HepG2 (cell line): ENCODE measurements around the gene UAP1L1. TPM values are rescaled to one million over a fixed set of nuclear protein-coding genes. Genes with fewer than 3 reads are reported as not detected.

Experiments
- BCL6 ChIP-seq: IDR thresholded peaks from 2 replicates; pipeline ENCODE4 v1.6.1; 2016; ENCODE audit warnings: missing genetic modification reagents, missing compliant biosample characterization
- BORCS8-MEF2B ChIP-seq: sonication (generic); formaldehyde crosslinking; IDR thresholded peaks from 2 replicates; pipeline ENCODE4 v1.8.0; 2022; ENCODE audit warnings: mild to moderate bottlenecking, missing genetic modification reagents
- CSRNP2 ChIP-seq: sonication (generic); formaldehyde crosslinking; conservative IDR thresholded peaks from 2 replicates; pipeline ENCODE4 v1.8.0; 2022; ENCODE audit warnings: low read depth, missing genetic modification reagents
- FLYWCH1 ChIP-seq: sonication (generic); formaldehyde crosslinking; IDR thresholded peaks from 2 replicates; pipeline ENCODE4 v1.8.1; 2023; ENCODE audit warnings: mild to moderate bottlenecking, missing genetic modification reagents
- FOXK2 ChIP-seq: fragments of 450-650 bp; IDR thresholded peaks from 2 replicates; pipeline ENCODE4 v1.6.1; 2016
- GABPB1 ChIP-seq: IDR thresholded peaks from 2 replicates; pipeline ENCODE4 v1.6.1; 2016; ENCODE audit warnings: mild to moderate bottlenecking, missing genetic modification reagents, moderate library complexity, missing compliant biosample characterization
- GPN1 ChIP-seq: sonication (generic); formaldehyde crosslinking; IDR thresholded peaks from 2 replicates; pipeline ENCODE4 v1.5.1; 2020; ENCODE audit warnings: missing genetic modification reagents, borderline replicate concordance
- HNRNPLL ChIP-seq: fragments of 200-400 bp; formaldehyde crosslinking; IDR thresholded peaks from 2 replicates; pipeline ENCODE4 v1.6.1; 2017; ENCODE audit warnings: mild to moderate bottlenecking, low read depth, low read length; ENCODE audit not compliant: poor library complexity, severe bottlenecking
- IKZF5 ChIP-seq: IDR thresholded peaks from 2 replicates; pipeline ENCODE4 v1.6.1; 2018; ENCODE audit warnings: missing genetic modification reagents, mild to moderate bottlenecking, missing compliant biosample characterization
- PRDM4 ChIP-seq: sonication (generic); formaldehyde crosslinking; IDR thresholded peaks from 2 replicates; pipeline ENCODE4 v1.9.0; 2021; ENCODE audit warnings: missing genetic modification reagents, borderline replicate concordance
- RNF2 ChIP-seq: fragments of 450-650 bp; conservative IDR thresholded peaks from 2 replicates; pipeline ENCODE4 v1.6.1; 2016; ENCODE audit warnings: low read depth
- SMC3 ChIP-seq: IDR thresholded peaks from 2 replicates; pipeline ENCODE4 v1.6.1; 2011; ENCODE audit warnings: low read length, improper control_type of control experiment
- STAG1 ChIP-seq: sonication (generic); formaldehyde crosslinking; IDR thresholded peaks from 2 replicates; pipeline ENCODE4 v1.4.0; 2020; ENCODE audit warnings: missing genetic modification reagents
- TAF1 ChIP-seq: sonication (generic); formaldehyde crosslinking; IDR thresholded peaks from 2 replicates; pipeline ENCODE4 v1.4.0; 2020; ENCODE audit warnings: missing genetic modification reagents
- ZBTB25 ChIP-seq: IDR thresholded peaks from 2 replicates; pipeline ENCODE4 v1.6.1; 2018; ENCODE audit warnings: missing genetic modification reagents
- ZC3H13 ChIP-seq: sonication (generic); formaldehyde crosslinking; IDR thresholded peaks from 2 replicates; pipeline ENCODE4 v1.8.1; 2023; ENCODE audit warnings: mild to moderate bottlenecking, missing genetic modification reagents, moderate library complexity
- ZFP36 ChIP-seq: fragments of 150-350 bp; IDR thresholded peaks from 2 replicates; pipeline ENCODE4 v1.6.1; 2018; ENCODE audit warnings: borderline replicate concordance, low read length, low read depth; ENCODE audit not compliant: partially characterized antibody
- ZFX ChIP-seq: sonication (generic); formaldehyde crosslinking; IDR thresholded peaks from 2 replicates; pipeline ENCODE4 v1.4.0; 2020; ENCODE audit warnings: mild to moderate bottlenecking, low read depth, missing genetic modification reagents, moderate library complexity
- ZMYM4 ChIP-seq: sonication (generic); formaldehyde crosslinking; IDR thresholded peaks from 2 replicates; pipeline ENCODE4 v1.8.1; 2023; ENCODE audit warnings: mild to moderate bottlenecking, missing genetic modification reagents
- ZNF230 ChIP-seq: sonication (generic); formaldehyde crosslinking; IDR thresholded peaks from 2 replicates; pipeline ENCODE4 v1.4.0; 2020; ENCODE audit warnings: mild to moderate bottlenecking, missing genetic modification reagents
- ZNF3 ChIP-seq: IDR thresholded peaks from 2 replicates; pipeline ENCODE4 v1.7.0; 2017; ENCODE audit warnings: inconsistent platforms
- ZNF383 ChIP-seq: sonication (generic); formaldehyde crosslinking; IDR thresholded peaks from 2 replicates; pipeline ENCODE4 v1.4.0; 2020; ENCODE audit warnings: missing genetic modification reagents, mild to moderate bottlenecking, borderline replicate concordance
- ZNF468 ChIP-seq: sonication (generic); formaldehyde crosslinking; IDR thresholded peaks from 2 replicates; pipeline ENCODE4 v1.8.0; 2022; ENCODE audit warnings: mild to moderate bottlenecking, moderate library complexity, missing genetic modification reagents
- ZNF543 ChIP-seq: sonication (generic); formaldehyde crosslinking; IDR thresholded peaks from 2 replicates; pipeline ENCODE4 v1.4.0; 2020; ENCODE audit warnings: mild to moderate bottlenecking, missing genetic modification reagents
- polyA plus RNA-seq, 8 experiments: library from polyadenylated mRNA; depleted of rRNA in 3 of 8; stranded (reverse) in 7 of 8; unstranded in 1 of 8; fragments of >200 nt; fragmentation: Illumina TruSeq in 4 of 8; extraction: Trizol in 4 of 8; gene quantifications; 2 replicates each; pipeline versions ENCODE4 v1.2.1 to v1.2.3, GENCODE V29; 2011 to 2016; ENCODE audit warnings: low read depth in 4 of 8, missing spikeins in 1 of 8, mixed read lengths in 1 of 8; ENCODE audit not compliant: insufficient read depth in 1 of 8
- total RNA-seq, 5 experiments: library from RNA; depleted of rRNA; stranded (reverse); fragments of >200 nt; fragmentation: Illumina TruSeq; extraction: Trizol; gene quantifications; 2 replicates each; pipeline ENCODE4 v1.2.3, GENCODE V29; 2016; ENCODE audit warnings: low read depth in 1 of 5

Gene UAP1L1
- total and polyA plus RNA-seq, 2 of the 13 experiments (the other 11 are each of a cell fraction or from before 2014, with no cell fraction given) = 5.4 to 6.4 TPM

GRCh38 chr9:137064027-137064879 lies 13.1 kb upstream of the UAP1L1 start (continued):
- peak; percentile 41; the same call in 1 of the 2 replicates for TF ChIP-seq ZFX (CRISPR knock-in tag)
- no peak for TF ChIP-seq BCL6
- TF ChIP-seq TAF1 (CRISPR knock-in tag) = no peak
- no peak for TF ChIP-seq GPN1
- no peak for TF ChIP-seq ZNF383
- peak; percentile 59; the same call in 1 of the 2 replicates for TF ChIP-seq IKZF5
- TF ChIP-seq FOXK2 = no peak
- peak; percentile 66; the same call in 1 of the 2 replicates for TF ChIP-seq BORCS8-MEF2B (CRISPR knock-in tag)
- 0 out of 2 replicates have a peak, but pooled peaks have one; percentile 32 for TF ChIP-seq ZBTB25 (CRISPR knock-in tag)
- no peak for TF ChIP-seq ZNF230 (CRISPR knock-in tag)
- peak; percentile 32 for TF ChIP-seq HNRNPLL
- TF ChIP-seq FLYWCH1 = no peak
- no peak for TF ChIP-seq ZNF3
- peak; percentile 49; the same call in 1 of the 2 replicates for TF ChIP-seq SMC3
- no peak; the same call in 1 of the 2 replicates for TF ChIP-seq ZC3H13 (CRISPR knock-in tag)
- peak; percentile 73 for TF ChIP-seq GABPB1 (CRISPR knock-in tag)
- TF ChIP-seq ZNF543 (CRISPR knock-in tag) = no peak
- no peak for TF ChIP-seq RNF2
- TF ChIP-seq STAG1 (CRISPR knock-in tag) = peak; percentile 74
- TF ChIP-seq ZFP36 = no peak
- TF ChIP-seq CSRNP2 (CRISPR knock-in tag) = no peak
- TF ChIP-seq PRDM4 (CRISPR knock-in tag) = no peak
- no peak for TF ChIP-seq ZMYM4 (CRISPR knock-in tag)
- TF ChIP-seq ZNF468 = no peak
